NCI-H1048 (cell line): ENCODE results near the gene SLC30A9.

ENCODE experiments used
- DNase-seq: peaks from one replicate; lab custom pipeline; 2025; lab: John Stamatoyannopoulos, UW

The SLC30A9 gene

GRCh38 chr4:42136371-42136770, 146.0 kb downstream of the SLC30A9 start:
- DNase-seq = no peak
